Psoas muscle (tissue), 8 donors: ENCODE results near the gene ANAPC2. TPM values are rescaled to one million over a fixed set of nuclear protein-coding genes. Genes with fewer than 3 reads are reported as not detected.

Source experiments
- ATAC-seq, 4 donors: fragments of 200-7000 bp; cut with Tn5 transposase; one replicate each; pipeline ENCODE4 v1.9.1; 2020; ENCODE audit warnings: moderate library complexity in 3 of 4, mild to moderate bottlenecking in 2 of 4
- DNase-seq, 2 donors: peaks; one replicate each; pipeline ENCODE4 v3.0.0-alpha.2; 2020
- H3K27ac ChIP-seq: fragments of 200-600 bp; one replicate; pipeline ENCODE4 v1.8.0; 2022
- H3K27me3 ChIP-seq, 3 donors: fragments of 200-600 bp in 1 of 3; one replicate each; pipeline versions ENCODE4 v1.6.1 to v1.8.0; 2013 to 2022; ENCODE audit warnings: low read length in 2 of 3, mild to moderate bottlenecking in 2 of 3, moderate library complexity in 1 of 3; ENCODE audit not compliant: insufficient read depth in 3 of 3
- H3K36me3 ChIP-seq, 2 donors: fragments of 200-600 bp in 1 of 2; one replicate each; pipeline versions ENCODE4 v1.6.1 to v1.8.0; 2013 to 2022; ENCODE audit warnings: low read depth in 1 of 2, mild to moderate bottlenecking in 1 of 2, moderate library complexity in 1 of 2; ENCODE audit not compliant: insufficient read depth in 1 of 2
- H3K4me1 ChIP-seq: fragments of 200-600 bp; one replicate; pipeline ENCODE4 v1.8.0; 2022
- H3K4me3 ChIP-seq: fragments of 200-600 bp; one replicate; pipeline ENCODE4 v1.8.0; 2022; ENCODE audit warnings: mild to moderate bottlenecking
- H3K9me3 ChIP-seq: fragments of 200-600 bp; one replicate; pipeline ENCODE4 v1.8.0; 2022
- WGBS, 3 donors: extraction: QIAGEN DNeasy Blood & Tissue Kit; methylation state at CpG; one replicate each; pipeline versions ENCODE4 v1.1.6 to v1.1.7; 2013; 5-methylcytosine and 5-hydroxymethylcytosine counted together
- intact Hi-C, 2 donors: fragments of 100-400 bp; cut with DNase I; formaldehyde crosslinking; loops; one replicate each; pipeline versions ENCODE4 v1.11.0 to v1.14.2; 2022
- polyA plus RNA-seq, 3 donors: library from polyadenylated mRNA; stranded (reverse); fragments of 200-250 nt; gene quantifications; one replicate each; pipeline ENCODE4 v1.2.3, GENCODE V29; 2013
- total RNA-seq, 4 donors: library from RNA; stranded (reverse); fragmentation: NEBNext Ultra II Directional in 2 of 4; extraction: Animal tissue kit (Norgen Biotek cat#: 25700) in 2 of 4; gene quantifications; one replicate each; pipeline versions ENCODE4 v1.2.1 to v1.2.4, GENCODE V29; 2021 to 2023
- TF ChIP-seq, protein P1 (sequence below): fragments of 200-600 bp; IDR thresholded peaks from one replicate; pipeline ENCODE4 v1.8.0; 2022; ENCODE audit warnings: antibody characterized with exemption
- donor health status: healthy with polysubstance abuse.
- donor health status: DM: no; HTN: no; CAD: no; lungs with moderate emphysema.
- donor health status: Bipolar disorder and iron deficiency.
- donor health status: healthy.
- donor health status: DM: yes; HTN: yes; CAD: no.
- donor health status: DM: no; HTN: no; CAD: no.
- donor health status: DM: no; HTN: no; CAD: no.
- donor health status: DM: yes; HTN: yes; CAD: no.

ANAPC2 gene
- total and polyA plus RNA-seq, 7 donors, result 13.0 to 32.1 (median 22.6) TPM

DNA sequence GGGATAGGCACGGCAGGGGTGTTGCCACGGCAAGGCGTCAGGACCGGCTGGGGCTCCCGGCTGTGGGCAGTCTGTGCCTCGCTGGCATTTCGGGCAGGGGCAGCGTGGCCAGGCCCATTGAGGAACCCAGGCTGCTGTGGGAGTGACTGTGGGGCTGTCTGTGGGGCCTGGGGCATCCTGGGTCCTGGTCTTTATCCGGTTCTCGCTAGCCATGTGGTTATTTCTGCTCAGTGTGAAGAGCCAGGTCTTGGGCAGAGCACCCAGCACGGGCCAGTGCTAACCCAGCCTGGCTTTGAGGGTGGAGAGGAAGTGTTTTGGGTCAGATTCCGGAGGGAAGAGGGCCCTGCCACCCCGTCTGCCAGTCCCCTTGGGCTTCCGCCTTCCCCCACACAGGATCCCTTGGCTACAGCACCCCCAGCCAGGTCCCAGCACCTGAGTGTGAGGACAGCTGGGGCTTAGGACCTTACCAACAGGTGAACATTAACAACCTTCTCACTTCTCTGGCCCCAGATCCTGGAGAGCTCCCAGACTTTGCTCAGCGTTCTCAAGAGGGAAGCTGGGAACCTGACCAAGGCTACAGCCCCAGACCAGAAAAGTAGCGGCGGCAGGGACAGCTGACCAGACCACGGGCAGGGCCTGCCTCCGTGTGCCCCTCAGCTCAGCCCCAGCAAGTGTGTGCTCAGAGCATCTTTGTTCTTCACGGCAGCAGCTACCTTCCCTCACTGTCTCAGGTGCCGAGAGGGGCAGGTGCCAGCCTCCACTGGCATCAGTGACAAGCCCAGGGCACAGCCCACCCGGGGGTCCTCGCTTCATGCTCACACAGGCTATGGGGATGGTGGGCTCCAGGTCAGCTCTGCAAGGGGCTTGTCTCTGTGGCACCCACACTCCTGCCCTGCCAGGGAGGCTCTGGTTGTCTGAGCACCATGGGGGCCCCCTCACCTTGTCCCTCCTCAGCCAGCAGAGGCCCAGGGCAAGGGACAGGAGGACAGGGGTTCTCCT, 1.2 kb upstream of the ANAPC2 start:
- peaks cover 51% of the 10 kb centered on the region for H3K4me1 ChIP-seq
- ATAC-seq (no peak), DNase-seq (no peak)
- H3K27ac ChIP-seq, result peak overlapping the region; percentile 97
- no peaks in the 10 kb centered on the region for H3K27me3 ChIP-seq
- 27 to 31% (median 31%) methylated on average over 23 of the region's 23 CpGs for WGBS, 3 donors
- intact Hi-C loops, result loop anchor here (2.0 to 5.0 kb wide), 2 partner anchors 33 to 38 kb away; partner anchors contain the start of genes CYSRT1 (in 1 of the 2), RNF208 (in 1 of the 2) and RNF224 (in 1 of the 2)
- TF ChIP-seq, protein P1, sequence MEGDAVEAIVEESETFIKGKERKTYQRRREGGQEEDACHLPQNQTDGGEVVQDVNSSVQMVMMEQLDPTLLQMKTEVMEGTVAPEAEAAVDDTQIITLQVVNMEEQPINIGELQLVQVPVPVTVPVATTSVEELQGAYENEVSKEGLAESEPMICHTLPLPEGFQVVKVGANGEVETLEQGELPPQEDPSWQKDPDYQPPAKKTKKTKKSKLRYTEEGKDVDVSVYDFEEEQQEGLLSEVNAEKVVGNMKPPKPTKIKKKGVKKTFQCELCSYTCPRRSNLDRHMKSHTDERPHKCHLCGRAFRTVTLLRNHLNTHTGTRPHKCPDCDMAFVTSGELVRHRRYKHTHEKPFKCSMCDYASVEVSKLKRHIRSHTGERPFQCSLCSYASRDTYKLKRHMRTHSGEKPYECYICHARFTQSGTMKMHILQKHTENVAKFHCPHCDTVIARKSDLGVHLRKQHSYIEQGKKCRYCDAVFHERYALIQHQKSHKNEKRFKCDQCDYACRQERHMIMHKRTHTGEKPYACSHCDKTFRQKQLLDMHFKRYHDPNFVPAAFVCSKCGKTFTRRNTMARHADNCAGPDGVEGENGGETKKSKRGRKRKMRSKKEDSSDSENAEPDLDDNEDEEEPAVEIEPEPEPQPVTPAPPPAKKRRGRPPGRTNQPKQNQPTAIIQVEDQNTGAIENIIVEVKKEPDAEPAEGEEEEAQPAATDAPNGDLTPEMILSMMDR, result no peak
- H3K9me3 ChIP-seq, result no peaks in the 10 kb centered on the region
- peaks cover 3 to 51% of the 10 kb centered on the region in 2 donors for H3K36me3 ChIP-seq
- H3K4me3 ChIP-seq, result peak overlapping the region; percentile 93

DNA sequence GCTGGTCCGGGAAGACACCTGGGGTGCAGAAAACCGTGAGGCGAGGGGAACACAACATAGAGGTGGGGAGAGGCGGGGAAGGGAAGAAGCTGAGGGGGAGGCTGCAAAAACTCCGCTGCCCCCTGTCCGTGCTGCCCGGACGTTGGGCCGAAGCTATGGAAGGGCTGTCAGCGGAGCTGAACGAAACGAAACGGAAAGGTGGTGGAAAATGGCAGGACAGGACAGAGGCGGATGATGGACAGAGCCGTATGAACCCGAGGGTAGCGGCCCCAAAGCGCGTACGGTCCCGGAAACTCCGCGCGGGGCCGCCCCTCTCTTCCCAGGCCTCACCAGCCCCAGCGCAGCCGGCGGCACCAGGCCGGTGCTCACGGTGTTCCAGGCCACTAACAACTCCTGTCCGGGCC, 272 bp downstream of the ANAPC2 start:
- Histone ChIP-seq H3K4me1 (peaks cover 43% of the 10 kb centered on the region), H3K27ac (peak overlapping the region; percentile 97), H3K9me3 (no peaks in the 10 kb centered on the region), H3K36me3 (peaks cover 3 to 59% of the 10 kb centered on the region in 2 donors), H3K27me3 (no peaks in the 10 kb centered on the region), H3K4me3 (peak overlapping the region; percentile 93)
- intact Hi-C loops, result loop anchor here (1.0 to 5.0 kb wide), 3 partner anchors 17 to 39 kb away; partner anchors contain the start of genes CYSRT1 (in 1 of the 2), NDOR1 (in 1 of the 2), RNF208 (in 1 of the 2) and RNF224 (in 1 of the 2)
- 0 to 1% (median 0%) methylated on average over 27 to 31 of the region's 31 CpGs for WGBS, 3 donors
- TF ChIP-seq, protein P1, result no peak
- peak in 1 of 4 donors; percentile 32 for ATAC-seq
- DNase-seq, result no peak

DNA sequence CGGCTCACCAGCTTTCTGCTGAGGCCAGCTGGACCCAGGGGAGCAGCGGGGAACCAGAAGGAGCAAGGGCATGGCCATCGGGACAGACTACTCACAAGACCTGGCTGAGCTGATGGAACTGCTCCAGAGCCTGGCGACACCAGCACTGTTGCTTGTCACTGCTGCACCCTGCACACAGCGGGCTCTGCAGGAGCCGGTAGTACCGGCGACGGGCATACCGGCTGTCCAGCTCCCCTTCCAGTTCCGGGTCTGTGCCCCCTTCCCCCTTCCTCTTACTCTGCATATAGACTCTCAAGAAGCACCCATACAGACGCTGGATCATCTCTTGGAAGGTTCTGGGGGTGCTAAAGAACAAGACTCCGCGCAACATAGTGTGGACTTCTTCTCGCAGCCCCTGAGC, 974 bp downstream of the ANAPC2 start:
- Histone ChIP-seq H3K36me3 (peaks cover 3 to 67% of the 10 kb centered on the region in 2 donors), H3K27me3 (no peaks in the 10 kb centered on the region), H3K4me1 (peaks cover 43% of the 10 kb centered on the region), H3K4me3 (peak overlapping the region; percentile 93), H3K9me3 (no peaks in the 10 kb centered on the region), H3K27ac (no peak overlapping the region)
- ATAC-seq (no peak), DNase-seq (no peak)
- intact Hi-C loops, result loop anchor here in 1 of 2 donors (5.0 kb wide), 1 partner anchor 40 kb away; the partner anchor contains the start of genes CYSRT1 and RNF224
- WGBS, 3 donors, result 76 to 85% (median 80%) methylated on average over 15 of the region's 15 CpGs
- TF ChIP-seq, protein P1, result no peak

DNA sequence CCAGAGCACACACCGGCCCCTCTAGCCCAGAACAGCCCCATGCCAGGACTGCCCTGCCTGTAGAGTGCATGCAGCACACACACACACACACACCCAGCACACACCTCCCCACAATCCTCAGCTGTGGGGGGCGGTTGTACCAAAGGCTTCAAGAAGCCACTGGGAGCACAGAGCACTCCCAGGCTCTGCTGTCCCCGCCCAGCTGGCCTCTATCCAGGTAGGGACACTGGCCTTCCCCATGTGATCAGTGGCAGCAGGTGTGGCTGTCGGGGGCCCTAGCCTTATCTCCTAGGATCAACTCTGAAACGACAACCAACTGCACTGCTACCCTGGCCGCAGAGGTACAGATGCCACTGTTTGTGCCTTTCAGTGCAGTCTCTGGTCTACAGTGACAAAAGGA, 2.0 kb downstream of the ANAPC2 start:
- peak overlapping the region; percentile 93 for H3K4me3 ChIP-seq
- peaks cover 1 to 67% of the 10 kb centered on the region in 2 donors for H3K36me3 ChIP-seq
- no peak for DNase-seq
- no peak for ATAC-seq
- WGBS, 3 donors, result 53 to 64% (median 59%) methylated on average over 5 to 6 of the region's 6 CpGs
- peaks cover 43% of the 10 kb centered on the region for H3K4me1 ChIP-seq
- no peaks in the 10 kb centered on the region for H3K9me3 ChIP-seq
- intact Hi-C loops, result loop anchor here in 1 of 2 donors (5.0 kb wide), 1 partner anchor 41 kb away; the partner anchor contains the start of genes CYSRT1 and RNF224
- no peaks in the 10 kb centered on the region for H3K27me3 ChIP-seq
- TF ChIP-seq, protein P1, result no peak
- no peak overlapping the region for H3K27ac ChIP-seq
